Right forelimb (tissue), 1 donor: ENCODE measurements around the gene TAT.
"Not testable (repeated sequence)": the region's sequence is repeated elsewhere in the genome, so short reads cannot be mapped to it uniquely, and the experiment has no call there.

ENCODE experiments used
- DNase-seq: peaks from one replicate; pipeline ENCODE4 v3.0.0-alpha.2; 2018

The TAT gene

DNA sequence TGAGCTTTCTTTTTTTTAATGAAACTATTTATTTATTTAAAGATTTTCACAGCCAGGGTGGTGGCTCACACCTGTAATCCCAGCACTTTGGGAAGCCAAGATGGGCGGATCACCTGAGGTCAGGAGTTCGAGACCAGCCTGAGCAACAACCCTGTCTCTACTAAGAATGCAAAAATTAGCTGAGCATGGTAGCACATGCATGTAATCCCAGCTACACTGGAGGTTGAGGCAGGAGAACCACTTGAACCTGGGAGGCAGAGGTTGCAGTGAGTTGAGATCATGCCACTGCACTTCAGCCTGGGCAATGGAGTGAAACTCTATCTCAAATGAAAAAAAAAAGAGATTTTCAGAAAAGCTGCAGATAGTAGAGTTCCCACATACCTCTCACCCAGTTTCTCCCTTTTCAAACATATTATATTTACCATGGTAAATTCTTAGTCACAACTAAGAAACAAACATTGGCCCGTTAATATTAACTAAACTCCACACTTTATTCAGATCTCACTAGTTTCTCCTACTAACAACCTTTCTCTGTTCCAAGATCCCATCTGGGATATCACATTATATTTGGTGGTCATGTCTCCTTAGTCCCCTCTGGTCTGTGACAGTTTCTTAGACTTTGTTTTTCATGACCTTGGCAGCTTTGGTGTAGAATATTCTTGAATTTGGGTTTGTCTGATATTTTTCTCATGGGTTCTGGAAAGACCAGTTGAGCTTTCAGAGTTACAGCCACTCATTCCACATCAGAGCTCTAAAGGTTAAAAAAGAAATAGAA is 7.8 kb upstream of the TAT start:
- DNase-seq, result no peak

DNA sequence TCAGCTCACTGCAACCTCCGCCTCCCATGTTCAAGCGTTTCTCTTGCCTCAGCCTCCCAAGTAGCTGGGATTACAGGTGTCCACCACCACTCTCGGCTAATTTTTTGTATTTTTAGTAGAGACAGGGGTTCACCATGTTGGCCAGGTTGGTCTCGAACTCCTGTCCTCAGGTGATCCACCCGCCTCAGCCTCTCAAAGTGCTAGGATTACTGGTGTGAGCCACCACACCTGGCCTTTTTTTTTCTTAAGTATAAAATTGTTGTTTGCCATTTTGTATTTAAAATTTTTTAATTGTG is 5.6 kb upstream of the TAT start:
- not testable (repeated sequence) for DNase-seq

- DNase-seq, result no peak
These were observed 2.2 kb downstream of the TAT start for GRCh38 chr16:71574702-71575101.

- no peak for DNase-seq
These were observed 3.4 kb downstream of the TAT start for GRCh38 chr16:71573387-71574094.

GRCh38 chr16:71572497-71573116 is 4.3 kb downstream of the TAT start:
- no peak for DNase-seq

- DNase-seq, result no peak
These were observed 6.7 kb downstream of the TAT start for GRCh38 chr16:71570144-71570543.

DNA sequence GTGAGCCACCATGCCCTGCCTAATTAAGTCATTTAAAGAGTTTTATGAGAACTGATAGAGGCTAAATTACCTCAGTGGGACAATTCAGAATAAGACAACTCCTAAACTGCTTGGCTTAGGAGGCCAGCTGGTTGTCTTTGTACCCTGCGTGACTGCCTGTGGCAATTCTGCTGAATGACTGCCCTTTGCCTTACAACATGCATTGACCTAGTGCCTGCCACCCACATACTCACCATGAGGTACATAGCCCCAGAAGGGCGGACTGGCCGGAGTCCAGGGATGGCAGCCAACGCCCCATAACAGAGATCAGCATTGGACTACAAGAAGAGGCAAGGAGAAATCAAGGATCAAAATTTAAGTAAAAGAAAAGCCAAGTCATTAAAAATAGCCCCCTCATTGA is 7.3 kb downstream of the TAT start:
- DNase-seq, result no peak

DNA sequence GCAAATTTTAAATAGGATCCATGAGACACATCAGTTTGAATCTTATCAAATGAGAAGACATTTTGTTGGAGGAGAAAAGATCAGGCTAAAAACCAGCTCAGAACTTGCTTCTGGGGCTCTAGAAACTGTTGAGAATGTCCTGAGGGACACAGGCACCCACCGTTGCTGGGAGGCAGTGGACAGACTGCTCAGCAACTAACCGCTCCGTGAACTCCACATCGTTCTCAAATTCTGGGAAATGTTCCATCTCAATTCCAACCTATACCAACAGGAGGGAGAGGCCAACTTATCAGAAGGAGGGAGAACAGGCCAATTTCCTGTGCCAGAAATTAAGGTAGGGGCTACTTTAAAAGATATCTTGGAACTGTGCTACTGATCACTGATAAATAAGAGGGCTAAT is 8.3 kb downstream of the TAT start:
- DNase-seq, result no peak

- DNase-seq, result no peak
These were observed 9.0 kb downstream of the TAT start for GRCh38 chr16:71567931-71568330.

DNA sequence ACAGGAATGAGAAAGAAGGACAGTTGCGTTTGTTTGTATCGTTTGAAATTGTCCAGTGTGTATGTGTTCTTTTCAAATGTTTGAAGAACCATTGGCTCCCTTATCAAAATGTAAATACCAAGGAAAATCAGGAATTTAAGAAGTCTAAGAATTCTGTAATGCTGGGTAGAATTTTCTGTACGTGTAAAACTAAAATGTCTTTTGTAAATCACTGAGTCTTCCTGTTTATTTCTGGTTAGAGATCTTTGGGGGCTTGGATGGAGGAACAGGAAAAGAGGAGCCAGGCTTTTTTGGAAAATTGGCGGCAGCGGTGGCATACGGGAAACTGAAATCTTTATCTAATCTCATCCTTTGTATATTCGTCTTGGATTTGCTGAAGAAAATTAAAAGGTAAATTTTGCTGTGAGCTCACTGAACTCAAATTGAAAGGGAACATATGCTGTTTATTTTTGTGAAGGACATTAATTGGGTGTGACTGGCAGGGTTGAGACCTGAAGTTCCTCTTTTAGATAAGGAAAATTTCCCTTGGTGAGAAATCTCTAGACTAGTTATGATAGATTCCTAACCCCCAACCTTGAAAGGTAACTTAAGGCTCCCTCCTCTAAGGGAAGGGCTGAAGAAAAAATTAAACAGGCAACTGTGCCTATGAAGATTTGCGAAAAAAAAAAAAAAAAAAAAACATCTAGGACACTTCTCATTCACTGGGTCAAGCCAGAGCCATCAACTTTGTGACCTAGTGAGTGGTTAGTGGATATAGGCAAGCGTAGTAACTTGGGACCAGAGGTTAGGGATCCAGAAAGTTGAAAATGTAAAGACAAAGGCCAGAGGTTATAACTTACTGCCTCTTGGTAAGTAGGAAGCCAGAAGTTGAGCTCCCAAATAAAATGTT is 10.8 kb downstream of the TAT start:
- no peak for DNase-seq

DNA sequence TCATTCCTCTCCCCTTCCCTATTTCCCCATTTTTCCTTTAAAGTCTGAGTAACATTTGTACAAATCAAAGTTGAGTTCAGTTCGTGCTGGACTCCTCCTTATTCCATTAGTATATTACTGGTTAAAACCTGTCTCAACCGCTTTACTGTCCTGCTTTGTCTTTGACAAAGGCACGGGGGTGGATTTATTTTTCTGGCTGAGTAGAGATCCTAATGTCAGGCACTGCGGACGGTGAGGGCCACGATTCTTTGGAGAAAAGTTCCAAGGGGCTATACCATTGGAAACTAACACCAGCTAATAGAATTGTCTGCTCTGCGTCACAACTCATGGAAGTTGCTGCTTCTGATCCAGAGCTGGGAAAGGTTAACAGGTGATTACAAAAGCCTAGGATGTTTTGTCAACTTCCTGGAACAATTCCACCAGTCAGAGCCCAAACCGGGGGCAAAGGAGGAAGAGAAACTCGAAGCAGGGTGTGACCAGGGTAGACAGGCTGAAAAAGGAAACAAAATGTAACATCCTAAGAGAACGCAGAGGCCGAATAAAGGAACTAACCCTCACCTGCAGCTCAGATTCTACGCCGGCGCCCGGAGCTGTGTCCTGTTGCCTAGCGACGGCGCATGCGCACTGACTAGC is 12.4 kb downstream of the TAT start:
- no peak for DNase-seq

DNA sequence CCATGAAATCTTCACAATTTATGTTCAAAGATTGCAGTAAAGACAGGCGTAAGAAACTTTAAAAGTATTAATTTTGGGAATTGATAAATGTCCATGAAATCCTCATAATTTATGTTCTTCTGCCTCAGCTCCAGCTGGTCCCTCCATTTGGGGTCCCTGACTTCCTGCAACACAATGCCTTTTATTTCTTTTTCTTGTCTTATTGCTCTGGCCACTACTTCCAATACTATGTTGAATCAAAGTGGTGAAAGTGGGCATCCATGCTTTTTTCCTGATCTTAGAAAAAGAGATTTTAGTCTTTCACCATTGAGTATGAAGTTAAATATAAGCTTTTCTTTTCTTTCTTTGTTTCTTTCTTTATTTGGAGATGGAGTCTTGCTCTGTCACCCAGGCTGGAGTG is 14.3 kb downstream of the TAT start:
- DNase-seq, result no peak

GRCh38 chr16:71561886-71562285 is 15.0 kb downstream of the TAT start:
- not testable (repeated sequence) for DNase-seq

DNA sequence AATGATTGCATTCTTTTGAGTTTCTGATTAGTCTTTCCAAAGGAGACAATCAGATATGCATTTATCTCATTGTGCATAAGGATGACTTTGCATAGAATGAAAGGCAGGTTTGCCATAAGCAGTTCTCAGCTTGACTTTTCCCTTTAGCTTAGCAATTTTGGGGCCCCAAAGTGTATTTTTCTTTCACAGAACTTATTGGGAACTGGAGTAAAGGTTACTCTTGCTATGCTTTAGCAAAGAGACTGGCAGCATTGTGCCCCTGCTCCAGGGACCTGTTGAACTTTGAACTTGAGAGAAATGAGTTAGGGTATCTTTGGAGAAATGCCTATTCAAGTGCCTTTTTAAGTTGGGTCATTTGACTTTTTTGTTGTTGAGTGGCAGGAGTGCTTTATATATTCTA is 17.0 kb downstream of the TAT start:
- no peak for DNase-seq

DNA sequence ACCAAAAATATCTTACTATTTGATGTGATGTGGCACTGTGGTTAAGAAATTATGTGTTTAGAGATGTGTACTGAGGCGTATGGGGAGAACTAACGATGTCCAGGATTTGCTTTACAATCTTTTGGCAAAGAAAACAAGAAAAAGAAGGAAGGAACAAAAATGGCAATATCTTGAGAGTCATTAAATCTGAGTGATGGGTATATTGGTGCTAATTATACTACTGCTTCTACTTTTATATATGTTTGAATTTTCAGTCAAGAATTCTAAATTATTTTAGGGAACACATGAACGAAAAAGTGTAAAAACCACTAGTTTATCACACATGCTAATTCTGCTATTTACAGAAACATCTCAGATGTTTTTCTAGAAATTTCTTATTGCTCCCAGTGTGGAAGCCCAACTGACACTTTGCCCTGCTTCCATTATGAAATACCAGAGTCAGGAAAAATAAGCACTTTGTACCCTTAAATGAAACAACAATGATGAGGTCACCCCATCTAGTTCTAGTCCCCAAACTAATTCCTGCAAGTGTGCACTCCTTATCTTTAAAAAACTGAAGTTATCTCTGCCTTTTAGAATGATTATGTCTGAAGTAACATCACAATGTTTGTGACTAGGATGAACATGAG is 18.8 kb downstream of the TAT start:
- DNase-seq, result no peak

- DNase-seq, result no peak
These were observed 19.6 kb downstream of the TAT start for GRCh38 chr16:71557299-71557698.

GRCh38 chr16:71555230-71555891 is 21.5 kb downstream of the TAT start:
- DNase-seq, result no peak

DNA sequence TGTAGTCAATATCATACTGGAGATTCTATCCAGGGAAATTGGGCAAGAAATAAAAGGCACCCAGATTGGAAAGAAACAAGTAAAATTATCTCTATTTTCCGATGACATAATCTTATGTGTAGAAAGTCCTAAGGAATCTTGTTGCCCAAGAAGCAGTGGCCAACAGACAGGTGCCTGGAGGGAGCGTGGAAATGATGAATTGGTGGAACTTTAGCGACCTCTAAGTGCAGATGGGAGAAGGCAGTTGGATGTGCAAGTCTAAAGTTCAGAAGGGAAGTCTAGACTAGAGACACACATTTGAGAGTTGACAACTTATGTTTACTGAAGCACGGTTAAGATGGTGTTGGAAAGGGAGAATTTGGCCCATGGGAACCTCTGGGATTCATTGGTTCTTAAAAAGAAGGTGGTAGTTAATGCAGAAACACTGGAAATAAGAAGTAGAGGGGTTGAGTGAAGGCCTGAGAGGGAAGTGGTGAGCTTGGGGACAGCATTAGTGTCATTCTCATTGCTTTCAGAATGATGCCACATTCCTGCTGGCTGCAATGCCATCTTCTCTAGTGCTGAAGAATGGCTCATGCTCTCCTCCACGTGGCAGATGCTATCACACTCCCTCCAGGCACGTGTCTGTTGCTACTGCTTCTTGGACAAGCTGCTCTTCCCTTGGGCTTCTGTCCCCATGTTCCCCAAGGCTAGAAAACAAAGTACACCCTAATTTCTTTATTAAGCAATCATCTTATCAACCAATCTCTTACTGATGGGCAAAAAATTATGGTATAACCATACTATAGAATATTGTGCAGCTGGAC is 24.0 kb downstream of the TAT start:
- DNase-seq, result no peak

DNA sequence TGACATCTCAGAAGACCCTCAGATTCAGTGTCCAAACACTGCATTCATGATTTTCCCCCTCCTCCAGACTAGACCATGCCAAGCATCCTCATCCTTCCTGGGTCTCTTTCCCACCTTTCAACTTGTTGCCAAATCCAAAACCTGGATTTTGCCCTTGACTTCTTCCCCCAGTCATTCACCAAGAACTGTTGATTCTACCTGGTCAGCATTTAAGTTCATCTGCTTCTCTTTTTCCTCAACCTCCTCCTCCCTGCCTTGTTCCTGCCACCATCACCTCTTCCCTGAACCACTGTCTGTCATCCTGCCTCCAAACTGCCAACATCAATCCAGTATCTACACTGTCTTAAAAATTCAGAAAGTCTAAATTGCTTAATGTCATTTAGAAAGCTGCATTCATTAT is 29.7 kb downstream of the TAT start:
- DNase-seq, result no peak

DNA sequence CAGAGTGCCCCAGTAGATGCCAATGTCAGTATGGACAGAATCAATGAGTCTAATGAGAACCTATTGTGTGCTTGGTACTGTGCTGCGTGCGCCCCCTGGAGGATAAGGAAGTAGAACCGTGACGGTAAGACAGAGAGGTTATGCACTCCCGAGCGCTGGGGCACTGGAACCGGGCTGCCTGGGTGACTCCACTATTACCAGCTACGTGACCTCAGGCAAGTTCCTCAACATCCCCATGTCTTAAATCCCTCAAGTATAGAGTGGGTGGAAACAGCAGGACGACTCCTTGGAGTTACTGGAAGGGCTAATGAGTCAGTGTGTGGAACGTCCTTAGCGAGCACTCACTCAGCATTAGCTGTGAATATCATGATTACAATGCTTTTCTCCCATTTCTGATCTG is 34.5 kb downstream of the TAT start:
- DNase-seq, result no peak

GRCh38 chr16:71537643-71538042 is 39.2 kb downstream of the TAT start:
- no peak for DNase-seq
